Measurements from ENCODE around the gene DLL3. TPM values are rescaled to one million over a fixed set of nuclear protein-coding genes. Genes with fewer than 3 reads are reported as not detected.

Gene DLL3
- total RNA-seq, 4 donors from 2014 or later: 0.10 TPM; not detected in 3

GRCh38 chr19:39480337-39481228 is 18.2 kb upstream of the DLL3 start, which contains the start of gene TIMM50:
Gene TIMM50 (plus strand): TSS chr19:39480838. CDS start chr19:39480854, 16 bp downstream.
- peak; percentile 95 to 99 for DNase-seq (ENCODE audit: low spot score in 2 of 2)
- TF ChIP-seq CTCF (IDR thresholded peaks at IDR 0.05) (no peak), POLR2A (IDR thresholded peaks at IDR 0.05) (peak in 1 of 2 donors; percentile 42)
- intact Hi-C loops (cut with DNase I; ENCODE audit: low total_unique reads): no loop called here
- peak within 1 kb of the TSS; percentile 99 for H3K4me3 ChIP-seq (ENCODE audit: low read depth, poor library complexity, severe bottlenecking)
- WGBS, 2 donors: 1% methylated on average over 29 to 47 of the region's 62 CpGs

DNA sequence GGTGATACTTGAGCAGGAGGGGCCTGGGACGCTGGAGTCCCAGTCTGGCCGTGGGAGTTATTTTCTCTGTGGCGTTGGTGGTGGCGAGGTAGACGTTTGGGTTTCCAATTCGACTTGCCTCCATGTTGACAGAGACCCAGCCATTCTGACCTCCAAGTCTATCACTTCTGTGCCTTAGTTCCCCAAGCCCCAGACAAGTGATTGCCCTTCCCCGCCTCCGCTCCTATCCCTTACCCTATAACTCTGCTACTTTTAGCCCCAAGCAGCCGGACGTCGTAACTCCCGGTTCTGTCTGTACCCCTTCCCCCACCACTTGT is 17.6 kb upstream of the DLL3 start:
- intact Hi-C loops (cut with DNase I; ENCODE audit: low total_unique reads): no loop called here
- peak overlapping the region; percentile 99 for H3K4me3 ChIP-seq (ENCODE audit: low read depth, poor library complexity, severe bottlenecking)
- WGBS, 2 donors: 0 to 1% methylated on average over 12 of the region's 12 CpGs
- no peak for TF ChIP-seq POLR2A (IDR thresholded peaks at IDR 0.05)
- no peak for TF ChIP-seq CTCF (IDR thresholded peaks at IDR 0.05)
- DNase-seq (ENCODE audit: low spot score in 2 of 2): no peak

GRCh38 chr19:39481676-39482075 is 17.1 kb upstream of the DLL3 start:
- intact Hi-C loops (cut with DNase I; ENCODE audit: low total_unique reads): no loop called here
- H3K4me3 ChIP-seq (ENCODE audit: low read depth, poor library complexity, severe bottlenecking): peak overlapping the region; percentile 99
- DNase-seq (ENCODE audit: low spot score in 2 of 2): no peak
- 69 to 78% methylated on average over 11 of the region's 11 CpGs for WGBS, 2 donors
- TF ChIP-seq POLR2A (IDR thresholded peaks at IDR 0.05) (no peak), CTCF (IDR thresholded peaks at IDR 0.05) (no peak)

GRCh38 chr19:39483141-39483540 is 15.6 kb upstream of the DLL3 start:
- TF ChIP-seq CTCF (IDR thresholded peaks at IDR 0.05) (no peak), POLR2A (IDR thresholded peaks at IDR 0.05) (no peak)
- intact Hi-C loops (cut with DNase I; ENCODE audit: low total_unique reads): no loop called here
- H3K4me3 ChIP-seq (ENCODE audit: low read depth, poor library complexity, severe bottlenecking): no peak overlapping the region
- 73 to 78% methylated on average over 6 of the region's 6 CpGs for WGBS, 2 donors
- no peak for DNase-seq (ENCODE audit: low spot score in 2 of 2)

DNA sequence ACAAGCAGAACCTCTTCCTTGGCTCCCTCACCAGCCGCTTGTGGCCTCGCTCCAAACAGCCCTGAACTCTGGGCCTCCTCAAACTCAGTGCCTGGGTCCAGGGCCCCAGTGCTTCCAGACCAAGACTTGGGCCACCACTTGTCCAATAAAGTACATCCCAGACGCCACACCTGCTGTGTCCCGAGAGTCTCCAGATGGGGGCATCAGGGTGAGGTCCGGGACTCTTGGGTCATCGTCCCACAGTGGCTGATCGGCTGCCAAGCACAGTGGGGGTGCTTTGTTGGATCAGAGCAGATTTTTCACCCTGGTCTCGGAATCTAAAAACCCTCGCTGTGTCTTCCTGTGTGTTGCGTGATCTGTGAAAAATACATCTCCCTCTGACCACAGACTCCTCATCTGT is 9.0 kb upstream of the DLL3 start:
- TF ChIP-seq CTCF (IDR thresholded peaks at IDR 0.05) (no peak), POLR2A (IDR thresholded peaks at IDR 0.05) (no peak)
- H3K4me3 ChIP-seq (ENCODE audit: low read depth, poor library complexity, severe bottlenecking): no peak overlapping the region
- no peak for DNase-seq (ENCODE audit: low spot score in 2 of 2)
- intact Hi-C loops (cut with DNase I; ENCODE audit: low total_unique reads): no loop called here
- 86 to 89% methylated on average over 10 of the region's 10 CpGs for WGBS, 2 donors

Data from lower leg skin (tissue), 4 donors.